GM12801 (cell line): ENCODE data around the gene CDC42BPB.

ENCODE experiments used
- CTCF ChIP-seq: IDR thresholded peaks from one replicate; pipeline ENCODE4 v1.5.1; 2011; ENCODE audit warnings: control low read depth; ENCODE audit not compliant: insufficient read length; ENCODE audit errors: extremely low read depth

The CDC42BPB gene

GRCh38 chr14:103028772-103029171 lies 28.6 kb downstream of the CDC42BPB start:
- no peak for TF ChIP-seq CTCF

GRCh38 chr14:103028161-103028767 lies 29.1 kb downstream of the CDC42BPB start:
- no peak for TF ChIP-seq CTCF

- TF ChIP-seq CTCF, result no peak
Measured at GRCh38 chr14:103027451-103027850, 29.9 kb downstream of the CDC42BPB start.

GRCh38 chr14:103026988-103027387 lies 30.4 kb downstream of the CDC42BPB start:
- TF ChIP-seq CTCF, result no peak

GRCh38 chr14:103023881-103024473 lies 33.4 kb downstream of the CDC42BPB start:
- TF ChIP-seq CTCF, result no peak

GRCh38 chr14:103022685-103023044 lies 34.7 kb downstream of the CDC42BPB start:
- no peak for TF ChIP-seq CTCF

GRCh38 chr14:103022002-103022684 lies 35.2 kb downstream of the CDC42BPB start:
- no peak for TF ChIP-seq CTCF
